HG03097 (cell line): ENCODE results near the gene KMT2E.
A peak's percentile ranks its signal among the peaks of the same experiment; 100 is the strongest.

Experiments used
- ATAC-seq: cut with Tn5 transposase; IDR thresholded peaks from one replicate; pipeline ENCODE4 v1.9.1; 2021; ENCODE audit not compliant: unreplicated experiment, low FRiP score

KMT2E gene

DNA sequence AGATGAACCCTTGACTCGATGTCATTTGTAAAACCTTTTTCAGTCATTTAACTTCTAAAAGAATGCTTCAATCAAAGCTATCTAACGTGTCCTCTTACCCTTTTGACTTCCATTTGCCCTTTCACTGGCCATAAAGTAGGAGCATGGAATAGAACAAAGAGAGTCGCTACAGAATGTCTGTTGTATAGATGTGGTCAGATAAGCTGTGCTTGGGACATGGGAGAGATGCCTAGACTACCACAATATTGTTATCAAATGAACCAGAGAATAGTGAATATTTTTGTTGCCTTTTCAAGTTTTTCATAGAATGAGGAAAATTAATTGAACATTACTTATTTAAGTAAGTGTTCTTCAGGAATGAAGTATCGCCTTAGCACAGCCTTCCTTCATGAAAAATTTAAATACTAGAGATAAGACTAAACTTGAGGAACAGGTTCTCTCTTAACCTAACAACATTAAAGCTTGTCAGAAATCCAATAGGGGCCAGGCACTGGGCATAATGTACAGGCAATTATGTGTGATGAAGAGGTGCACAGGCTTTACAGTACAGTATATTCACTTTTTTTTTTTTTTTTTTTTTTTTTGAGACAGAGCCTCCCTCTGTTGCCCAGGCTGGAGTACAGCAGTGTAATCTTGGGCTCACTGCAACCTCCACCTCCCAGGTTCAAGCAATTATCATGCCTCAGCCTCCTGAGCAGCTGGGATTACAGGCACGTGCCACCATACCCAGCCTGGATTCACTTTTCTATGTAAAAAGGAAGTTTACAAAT is 7.5 kb upstream of the KMT2E start:
- ATAC-seq: no peak

- no peak for ATAC-seq
Measured at GRCh38 chr7:105007298-105007697, 6.7 kb upstream of the KMT2E start.

GRCh38 chr7:105009667-105010503 is 4.1 kb upstream of the KMT2E start:
- ATAC-seq: no peak

DNA sequence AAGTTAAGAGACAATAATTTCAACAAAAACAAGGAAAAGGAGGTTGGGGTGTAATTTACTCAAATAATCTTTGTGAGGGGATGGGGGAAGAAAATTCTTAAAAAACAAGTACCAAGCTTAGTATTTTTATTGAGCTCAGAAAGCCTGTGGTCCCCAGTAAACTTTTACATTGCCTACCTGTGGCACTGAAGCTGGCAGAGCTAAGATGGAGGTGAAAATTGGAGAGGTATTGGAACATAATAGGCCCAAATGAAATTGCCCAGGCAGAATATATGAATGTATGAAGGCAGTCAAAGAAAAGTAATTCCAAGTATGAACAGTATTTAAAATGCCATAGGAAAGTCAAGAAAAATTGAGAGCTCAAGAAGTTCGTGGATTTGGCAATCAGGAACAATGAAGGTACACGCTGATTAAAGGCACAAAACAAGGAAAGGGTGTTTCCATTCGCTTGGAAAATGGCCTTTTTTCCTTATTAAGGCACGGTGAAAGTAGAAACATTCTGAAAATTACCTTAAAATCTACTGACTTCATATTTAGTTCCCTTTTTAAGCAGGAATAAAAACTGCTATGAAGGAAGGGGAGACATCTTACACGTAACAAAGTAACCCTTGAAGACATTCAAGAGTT is 3.4 kb upstream of the KMT2E start:
- no peak for ATAC-seq

DNA sequence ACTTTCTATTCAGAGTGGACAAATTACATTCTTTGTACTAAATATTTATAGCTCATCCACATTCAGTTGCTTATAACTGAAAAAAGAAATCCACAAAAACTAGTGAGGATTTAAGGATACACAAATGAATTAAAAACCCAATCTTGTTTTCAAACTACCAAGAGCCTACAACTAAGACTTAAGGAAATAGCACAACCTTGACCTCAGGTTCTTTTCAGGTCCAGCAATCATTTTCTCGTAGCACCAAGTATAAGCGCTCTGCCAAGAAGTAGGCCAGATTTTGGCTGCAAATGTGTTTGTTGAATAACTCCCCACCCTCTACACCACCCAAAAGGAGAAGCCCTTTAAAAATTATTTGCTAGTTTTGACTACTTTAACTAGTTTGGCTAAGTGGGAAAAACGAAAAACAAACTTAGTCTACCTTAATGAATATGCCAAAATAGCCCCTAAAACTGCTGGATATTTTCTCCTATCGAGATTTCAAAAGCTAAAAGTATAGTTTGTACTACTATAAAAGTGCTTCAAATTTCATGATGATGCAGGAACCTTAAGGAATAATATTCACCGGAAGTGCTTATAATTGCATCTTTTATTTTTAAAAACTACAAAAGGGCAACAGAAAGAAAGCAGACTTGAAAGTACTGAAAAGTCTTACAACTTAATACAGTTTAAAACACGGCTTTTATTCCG is 2.7 kb upstream of the KMT2E start:
- ATAC-seq: no peak

DNA sequence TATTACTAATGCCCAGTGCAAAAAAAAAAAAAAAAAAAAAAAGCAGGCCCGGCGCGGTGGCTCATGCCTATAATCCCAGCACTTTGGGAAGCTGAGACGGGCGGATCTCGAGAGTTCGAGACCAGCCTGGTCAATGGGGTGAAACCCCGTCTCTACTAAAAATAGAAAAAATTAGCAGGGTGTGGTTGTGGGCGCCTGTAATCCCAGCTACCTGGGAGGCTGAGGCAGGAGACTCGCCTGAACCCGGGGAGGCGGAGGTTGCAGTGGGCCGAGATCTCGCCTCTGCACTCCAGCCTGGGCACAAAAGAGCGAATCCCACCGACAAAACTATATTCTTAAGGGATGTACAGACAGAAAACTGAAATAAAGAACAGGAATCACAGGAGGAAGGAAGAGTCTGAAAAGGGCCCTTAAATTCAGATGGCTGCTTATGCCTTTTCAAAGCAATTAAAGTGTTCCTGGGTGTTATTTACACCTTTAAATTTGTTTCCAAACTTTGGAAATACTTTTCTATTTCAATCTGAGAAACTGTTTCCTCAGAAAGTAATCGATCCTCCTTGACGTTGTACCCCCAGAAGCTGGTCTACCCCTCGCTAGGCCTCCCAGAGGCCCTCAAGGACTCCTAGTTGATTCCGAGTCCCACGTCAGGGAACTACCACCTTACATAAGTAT is 2.0 kb upstream of the KMT2E start:
- ATAC-seq: no peak

DNA sequence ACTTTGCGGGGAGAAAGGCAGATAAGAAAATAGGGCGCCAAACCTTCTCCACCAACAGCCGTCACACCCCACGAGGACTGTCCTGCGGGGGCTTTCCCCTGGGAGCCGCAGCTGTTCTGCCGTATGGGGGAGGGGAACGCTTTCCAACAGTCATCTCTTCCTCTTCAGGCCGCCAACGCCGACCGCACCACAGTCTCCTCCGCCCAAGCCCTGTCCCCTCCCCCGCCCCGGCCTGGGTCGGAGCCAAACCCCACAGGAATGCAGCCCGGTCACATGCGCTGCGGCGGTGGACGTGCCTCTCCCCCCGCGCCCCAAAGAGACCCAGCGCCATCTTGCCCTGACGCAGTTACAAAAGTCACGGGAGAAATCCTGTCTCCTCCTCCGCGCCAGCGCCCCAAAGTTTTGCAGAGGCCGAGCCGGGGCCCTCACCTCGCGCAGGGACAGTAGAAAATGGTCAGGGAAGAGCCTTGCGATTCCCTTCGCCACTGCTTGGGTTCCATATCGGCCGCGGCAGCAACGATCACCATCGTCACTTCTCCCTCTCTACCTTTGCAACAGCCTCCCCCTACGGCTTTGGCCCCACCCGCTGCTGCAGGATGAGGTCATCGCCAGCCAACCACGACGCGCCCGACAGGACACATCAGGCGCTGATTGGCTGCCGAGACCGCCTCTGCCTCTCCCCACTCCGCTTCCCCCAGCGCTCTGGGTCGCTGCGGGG is 1.3 kb upstream of the KMT2E start:
- peak; percentile 71 for ATAC-seq

DNA sequence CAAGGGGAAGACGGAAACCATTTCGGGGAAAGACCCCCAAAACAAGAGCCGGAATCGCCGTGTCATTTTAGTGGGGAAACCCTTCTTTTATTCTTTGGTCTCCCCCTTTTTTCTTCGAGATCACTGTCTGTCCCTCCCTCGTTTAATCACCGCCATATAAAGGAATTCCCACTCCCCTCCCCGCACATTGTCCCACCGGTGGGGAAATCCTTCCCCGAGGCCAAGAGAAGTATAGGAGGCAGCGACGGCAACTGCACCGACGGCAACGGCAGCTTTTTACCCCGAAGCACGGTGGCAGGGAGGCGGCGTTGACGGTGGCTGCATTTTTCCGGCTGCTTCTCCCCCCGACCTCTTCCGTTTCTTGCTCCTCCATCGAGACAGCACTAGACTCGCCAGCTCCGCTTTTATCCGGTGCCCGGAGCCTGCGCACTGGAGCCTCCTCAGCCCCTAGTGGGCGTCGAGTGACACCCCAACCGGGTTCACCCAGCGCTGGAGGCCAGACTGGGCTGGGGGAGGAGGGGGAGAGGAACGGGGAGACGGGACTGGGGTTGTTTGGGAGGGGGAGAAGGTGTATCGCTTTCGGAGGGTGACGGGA is 687 bp upstream of the KMT2E start:
- ATAC-seq: peak; percentile 45

DNA sequence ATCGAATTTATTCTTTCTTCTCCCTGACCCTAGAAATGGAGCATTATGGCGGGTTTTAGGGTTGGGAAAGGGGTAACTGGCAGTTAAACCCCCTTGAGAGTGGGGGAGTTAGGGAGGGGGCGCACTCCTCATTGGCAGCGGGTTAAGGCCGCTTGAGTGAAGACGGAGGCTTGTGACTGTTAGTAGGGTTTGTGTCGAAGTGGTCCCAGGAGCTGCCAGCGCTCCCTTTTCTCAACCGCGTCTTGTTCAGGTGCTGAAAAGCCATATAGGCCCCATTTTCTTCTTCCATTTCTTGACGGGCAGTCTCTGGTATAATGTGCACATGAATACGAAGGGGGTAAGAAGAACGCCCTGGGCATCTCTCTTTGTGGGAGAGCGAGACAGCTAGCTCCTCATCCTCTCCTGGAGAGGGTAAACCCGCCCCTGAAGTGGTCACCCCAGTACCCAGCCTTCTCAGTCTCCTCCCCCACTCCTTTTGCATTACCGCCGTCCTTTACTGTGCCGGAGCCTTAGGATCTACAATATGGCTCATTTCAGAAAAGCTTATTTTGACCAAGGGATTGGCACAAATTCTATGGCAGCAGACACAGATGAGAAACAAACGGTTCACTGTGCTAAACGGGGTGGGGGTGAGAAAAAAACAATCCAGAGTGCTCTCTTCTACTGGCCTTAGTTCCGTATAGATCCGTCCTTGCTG is 836 bp downstream of the KMT2E start:
- ATAC-seq: no peak

DNA sequence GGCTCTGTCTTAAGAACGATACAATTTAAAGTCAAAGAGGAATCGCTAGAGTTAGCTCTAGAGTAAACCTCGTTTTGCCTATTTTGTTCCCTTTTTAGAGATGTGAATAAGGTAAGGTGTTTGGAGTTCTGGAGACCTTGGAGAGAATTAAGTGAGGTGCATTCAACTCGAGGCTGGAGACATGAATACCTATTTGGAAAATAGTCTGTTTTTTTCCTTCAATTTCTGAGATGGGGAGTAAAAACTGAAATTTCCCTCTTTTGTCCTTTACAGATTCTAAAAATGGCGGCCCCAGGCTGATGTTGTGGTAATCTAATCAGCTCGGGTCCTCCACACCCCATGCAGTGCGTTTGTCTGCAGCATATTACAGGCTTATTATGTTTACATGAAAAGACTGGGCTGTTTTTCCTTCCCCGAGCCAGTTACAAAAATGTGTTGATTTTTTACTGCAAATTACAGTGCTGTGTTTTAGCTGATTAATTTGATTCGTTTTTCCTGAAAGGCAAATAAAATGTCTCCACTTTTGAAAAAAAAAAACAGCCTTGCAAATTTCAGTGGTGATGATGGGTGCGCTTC is 1.5 kb downstream of the KMT2E start:
- ATAC-seq: no peak

GRCh38 chr7:105016068-105016708 is 2.2 kb downstream of the KMT2E start:
- ATAC-seq: no peak

DNA sequence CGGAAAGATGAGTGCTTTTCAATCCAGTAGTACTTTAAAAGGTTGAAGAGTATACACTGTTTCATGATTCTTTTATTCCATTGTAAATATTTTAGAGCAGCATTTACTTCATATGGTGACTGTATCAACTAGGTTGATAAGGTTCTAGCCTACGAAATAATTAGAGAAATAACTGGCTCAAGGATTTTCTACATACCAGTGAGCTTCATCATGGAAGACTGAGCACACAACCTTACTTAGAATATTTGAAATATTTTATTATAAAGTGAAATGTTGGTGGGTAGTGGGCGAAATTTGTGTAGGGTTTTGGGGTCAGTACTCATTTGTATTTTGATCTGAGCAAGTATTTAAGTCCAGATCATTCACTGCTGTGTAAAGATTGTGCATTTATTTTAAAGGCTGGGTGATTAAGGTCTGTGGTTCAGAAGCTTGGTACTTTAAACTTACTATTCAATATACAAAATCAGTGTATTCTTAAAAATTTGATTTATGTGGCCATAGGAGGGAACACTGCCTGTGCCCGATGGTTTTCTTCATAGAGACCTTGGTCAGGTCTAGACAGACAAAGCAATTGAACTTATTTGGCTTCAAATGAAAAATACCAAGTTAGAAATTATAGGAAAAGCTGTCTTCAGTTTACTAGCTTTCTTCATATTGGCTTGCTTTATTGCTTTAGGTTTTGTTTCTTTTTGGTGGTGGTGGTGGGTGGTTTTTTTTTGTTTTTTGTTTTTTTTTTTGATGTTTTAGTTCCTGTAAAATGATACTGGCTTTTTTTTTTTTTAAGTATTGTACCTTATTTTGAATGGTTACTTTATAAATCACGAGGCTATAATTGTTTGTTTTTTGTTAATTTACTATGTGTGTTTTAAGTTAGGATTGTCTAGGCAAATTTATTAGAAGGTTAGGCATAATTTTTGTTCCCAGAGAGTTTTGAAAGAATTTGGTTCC is 3.0 kb downstream of the KMT2E start:
- ATAC-seq: no peak

- no peak for ATAC-seq
Measured at GRCh38 chr7:105017657-105018365, 3.8 kb downstream of the KMT2E start.

- ATAC-seq: no peak
Measured at GRCh38 chr7:105019269-105019668, 5.3 kb downstream of the KMT2E start.

- ATAC-seq: no peak
Measured at GRCh38 chr7:105020926-105021325, 6.9 kb downstream of the KMT2E start.

GRCh38 chr7:105021352-105021751 is 7.3 kb downstream of the KMT2E start:
- no peak for ATAC-seq
